Activated CD8-positive, alpha-beta memory T cell treated with anti-CD3 and anti-CD28 coated beads, Interleukin-2, amount 10 ng/mL, durations not matched to agents 7 days and 5 days (primary cell): ENCODE results near the gene CSMD2. TPM values are rescaled to one million over a fixed set of nuclear protein-coding genes. Genes with fewer than 3 reads are reported as not detected.

Experiments used
- ATAC-seq: fragments of 150-1000 bp; cut with Tn5 transposase; one replicate; pipeline ENCODE4 v1.10.0; 2021; ENCODE audit warnings: moderate library complexity
- CTCF ChIA-PET: fragments of 350-600 bp; sonication (Branson Sonifier 250); formaldehyde crosslinking; loops from one replicate; lab custom pipeline; 2021; ENCODE audit warnings: antibody characterized with exemption; lab: Charles Lee
- DNase-seq: peaks from one replicate; pipeline ENCODE4 v3.0.0-alpha.2; 2020
- H3K27ac Mint-ChIP-seq: one replicate; pipeline ENCODE4 v1.8.0; 2021; ENCODE audit warnings: mild to moderate bottlenecking, mixed read lengths
- H3K27me3 Mint-ChIP-seq: one replicate; pipeline ENCODE4 v1.8.0; 2021; ENCODE audit warnings: mixed read lengths
- H3K36me3 Mint-ChIP-seq: one replicate; pipeline ENCODE4 v1.8.0; 2021; ENCODE audit warnings: mild to moderate bottlenecking, mixed read lengths
- H3K4me1 Mint-ChIP-seq: one replicate; pipeline ENCODE4 v1.8.0; 2021; ENCODE audit warnings: mixed read lengths
- H3K4me3 Mint-ChIP-seq: one replicate; pipeline ENCODE4 v1.8.0; 2021; ENCODE audit warnings: mild to moderate bottlenecking, moderate library complexity, mixed read lengths
- H3K9me3 Mint-ChIP-seq: one replicate; pipeline ENCODE4 v1.8.0; 2022; ENCODE audit warnings: low read depth, mixed read lengths
- total RNA-seq, 2 experiments: library from RNA; stranded (reverse); gene quantifications; one replicate each; pipeline ENCODE4 v1.2.3, GENCODE V29; 2021

CSMD2 gene
- total RNA-seq, 2 experiments from 2014 or later, result not detected

GRCh38 chr1:33643216-33643615, 521.8 kb downstream of the CSMD2 start:
- CTCF ChIA-PET, result no interaction called here
- H3K27ac Mint-ChIP-seq, result no peak overlapping the region
- H3K4me3 Mint-ChIP-seq, result no peak overlapping the region
- H3K9me3 Mint-ChIP-seq, result no peaks in the 10 kb centered on the region
- no peaks in the 10 kb centered on the region for H3K36me3 Mint-ChIP-seq
- no peak for DNase-seq
- peaks cover 5% of the 10 kb centered on the region for H3K27me3 Mint-ChIP-seq
- no peaks in the 10 kb centered on the region for H3K4me1 Mint-ChIP-seq
- no peak for ATAC-seq

- H3K27ac Mint-ChIP-seq, result no peak overlapping the region
- CTCF ChIA-PET, result interaction anchor here (1.9 kb wide), 1 partner anchor 9 kb away, joined by 9 read pairs; no protein-coding TSS in a partner anchor
- no peak for DNase-seq
- H3K9me3 Mint-ChIP-seq, result no peaks in the 10 kb centered on the region
- no peak overlapping the region for H3K4me3 Mint-ChIP-seq
- H3K4me1 Mint-ChIP-seq, result no peaks in the 10 kb centered on the region
- no peak for ATAC-seq
- H3K27me3 Mint-ChIP-seq, result peaks cover 4% of the 10 kb centered on the region
- no peaks in the 10 kb centered on the region for H3K36me3 Mint-ChIP-seq
These were observed 523.8 kb downstream of the CSMD2 start for GRCh38 chr1:33641104-33641830.

GRCh38 chr1:33640114-33640660, 524.8 kb downstream of the CSMD2 start:
- DNase-seq, result no peak

GRCh38 chr1:33637846-33638440, 527.1 kb downstream of the CSMD2 start:
- H3K36me3 Mint-ChIP-seq, result no peaks in the 10 kb centered on the region
- H3K27me3 Mint-ChIP-seq, result peaks cover 12% of the 10 kb centered on the region
- DNase-seq (no peak), ATAC-seq (no peak)
- H3K27ac Mint-ChIP-seq, result no peak overlapping the region
- H3K4me3 Mint-ChIP-seq, result no peak overlapping the region
- no peaks in the 10 kb centered on the region for H3K4me1 Mint-ChIP-seq
- no peaks in the 10 kb centered on the region for H3K9me3 Mint-ChIP-seq
- CTCF ChIA-PET, result interaction anchor here (1.3 kb wide), 1 partner anchor 8 kb away, joined by 5 read pairs; no protein-coding TSS in a partner anchor

More at GRCh38 chr1:33640114-33640660, 524.8 kb downstream of the CSMD2 start:
- Mint-ChIP-seq H3K27ac (no peak overlapping the region), H3K4me1 (no peaks in the 10 kb centered on the region), H3K4me3 (no peak overlapping the region), H3K9me3 (no peaks in the 10 kb centered on the region), H3K36me3 (no peaks in the 10 kb centered on the region), H3K27me3 (peaks cover 4% of the 10 kb centered on the region)
- CTCF ChIA-PET, result interaction anchor here (1.0 to 1.4 kb wide), 2 partner anchors 10 to 27 kb away, joined by 3 read pairs; no protein-coding TSS in a partner anchor
- ATAC-seq, result no peak

- peaks cover 16% of the 10 kb centered on the region for H3K27me3 Mint-ChIP-seq
- ATAC-seq, result no peak
- H3K36me3 Mint-ChIP-seq, result no peaks in the 10 kb centered on the region
- H3K9me3 Mint-ChIP-seq, result no peaks in the 10 kb centered on the region
- DNase-seq, result no peak
- CTCF ChIA-PET, result no interaction called here
- no peaks in the 10 kb centered on the region for H3K4me1 Mint-ChIP-seq
- no peak overlapping the region for H3K4me3 Mint-ChIP-seq
- H3K27ac Mint-ChIP-seq, result no peak overlapping the region
These were observed 528.8 kb downstream of the CSMD2 start for GRCh38 chr1:33636209-33636608.

- Mint-ChIP-seq H3K4me1 (no peaks in the 10 kb centered on the region), H3K27ac (no peak overlapping the region), H3K27me3 (peaks cover 22% of the 10 kb centered on the region), H3K4me3 (no peak overlapping the region), H3K36me3 (no peaks in the 10 kb centered on the region), H3K9me3 (no peaks in the 10 kb centered on the region)
- ATAC-seq (no peak), DNase-seq (no peak)
- CTCF ChIA-PET, result interaction anchor here (3.4 kb wide), 1 partner anchor 12 kb away, joined by 17 read pairs; no protein-coding TSS in a partner anchor
These were observed 529.6 kb downstream of the CSMD2 start for GRCh38 chr1:33635336-33636012.

GRCh38 chr1:33634806-33635205, 530.2 kb downstream of the CSMD2 start:
- ATAC-seq (peak; percentile 50), DNase-seq (no peak)
- Mint-ChIP-seq H3K9me3 (no peaks in the 10 kb centered on the region), H3K27me3 (peaks cover 25% of the 10 kb centered on the region), H3K36me3 (no peaks in the 10 kb centered on the region), H3K27ac (no peak overlapping the region), H3K4me1 (no peaks in the 10 kb centered on the region), H3K4me3 (no peak overlapping the region)
- CTCF ChIA-PET, result interaction anchor here (1.2 to 3.4 kb wide), 3 partner anchors 9 to 528 kb away, joined by 3 to 17 read pairs (median 12); no protein-coding TSS in a partner anchor

- peaks cover 25% of the 10 kb centered on the region for H3K27me3 Mint-ChIP-seq
- DNase-seq, result no peak
- CTCF ChIA-PET, result interaction anchor here (0.8 to 3.4 kb wide), 11 partner anchors 9 to 963 kb away, joined by 3 to 17 read pairs (median 8); no protein-coding TSS in a partner anchor
- H3K27ac Mint-ChIP-seq, result no peak overlapping the region
- H3K9me3 Mint-ChIP-seq, result no peaks in the 10 kb centered on the region
- ATAC-seq, result no peak
- no peaks in the 10 kb centered on the region for H3K36me3 Mint-ChIP-seq
- no peaks in the 10 kb centered on the region for H3K4me1 Mint-ChIP-seq
- H3K4me3 Mint-ChIP-seq, result no peak overlapping the region
These were observed 530.9 kb downstream of the CSMD2 start for GRCh38 chr1:33634143-33634542.

GRCh38 chr1:33633019-33633801, 531.8 kb downstream of the CSMD2 start:
- peak; percentile 90 for DNase-seq
- Mint-ChIP-seq H3K9me3 (no peaks in the 10 kb centered on the region), H3K4me3 (no peak overlapping the region), H3K27ac (no peak overlapping the region), H3K27me3 (peaks cover 29% of the 10 kb centered on the region), H3K4me1 (no peaks in the 10 kb centered on the region), H3K36me3 (no peaks in the 10 kb centered on the region)
- peak; percentile 94 for ATAC-seq
- CTCF ChIA-PET, result interaction anchor here (0.6 to 3.4 kb wide), 26 partner anchors 8 to 1109 kb away, joined by 3 to 18 read pairs (median 4); no protein-coding TSS in a partner anchor

- no peaks in the 10 kb centered on the region for H3K9me3 Mint-ChIP-seq
- ATAC-seq (no peak), DNase-seq (no peak)
- peaks cover 41% of the 10 kb centered on the region for H3K27me3 Mint-ChIP-seq
- H3K27ac Mint-ChIP-seq, result no peak overlapping the region
- H3K4me3 Mint-ChIP-seq, result no peak overlapping the region
- CTCF ChIA-PET, result interaction anchor here (0.8 to 1.8 kb wide), 4 partner anchors 8 to 18 kb away, joined by 3 to 6 read pairs (median 4); no protein-coding TSS in a partner anchor
- H3K36me3 Mint-ChIP-seq, result no peaks in the 10 kb centered on the region
- H3K4me1 Mint-ChIP-seq, result no peaks in the 10 kb centered on the region
These were observed 534.3 kb downstream of the CSMD2 start for GRCh38 chr1:33630686-33631085.

- Mint-ChIP-seq H3K36me3 (no peaks in the 10 kb centered on the region), H3K27ac (no peak overlapping the region), H3K4me3 (no peak overlapping the region), H3K9me3 (no peaks in the 10 kb centered on the region), H3K27me3 (peaks cover 31% of the 10 kb centered on the region), H3K4me1 (no peaks in the 10 kb centered on the region)
- ATAC-seq (no peak), DNase-seq (no peak)
- CTCF ChIA-PET, result interaction anchor here (1.0 kb wide), 1 partner anchor 14 kb away, joined by 4 read pairs; no protein-coding TSS in a partner anchor
These were observed 538.2 kb downstream of the CSMD2 start for GRCh38 chr1:33626801-33627200.
